IPS-18c (cell line): ENCODE data around the gene SARM1.
A peak's percentile ranks its signal among the peaks of the same experiment; 100 is the strongest.

ENCODE experiments used
- H3K4me3 ChIP-seq: 2 replicates; pipeline ENCODE4 v1.7.0; 2013; ENCODE audit warnings: low read depth, mild to moderate bottlenecking, low read length, moderate library complexity; ENCODE audit not compliant: insufficient read depth
- H3K9me3 ChIP-seq: one replicate; pipeline ENCODE4 v1.6.1; 2013; ENCODE audit warnings: mild to moderate bottlenecking, low read length, moderate library complexity; ENCODE audit not compliant: control insufficient read depth, insufficient read depth

Gene SARM1

DNA sequence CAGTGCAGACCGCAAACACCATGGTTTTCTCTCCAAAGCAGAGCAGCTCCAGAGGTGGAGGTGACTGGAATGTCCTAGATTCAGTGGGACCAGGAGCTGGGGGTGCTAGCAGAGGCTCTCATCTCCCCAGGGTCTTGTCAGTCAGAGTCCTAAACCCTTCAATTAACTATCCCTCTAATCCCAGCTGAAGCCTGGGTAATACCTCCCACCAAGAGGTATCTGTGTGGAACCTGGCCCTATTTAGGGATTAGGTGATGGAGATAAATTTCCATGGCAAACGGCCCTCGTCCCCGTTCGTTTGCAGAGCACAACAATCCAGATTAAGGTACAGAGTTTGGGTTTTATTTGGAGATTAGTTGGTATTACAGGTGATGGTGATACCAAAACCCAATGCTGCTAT is 8.3 kb upstream of the SARM1 start:
- no peaks in the 10 kb centered on the region for H3K9me3 ChIP-seq
- no peak overlapping the region for H3K4me3 ChIP-seq

DNA sequence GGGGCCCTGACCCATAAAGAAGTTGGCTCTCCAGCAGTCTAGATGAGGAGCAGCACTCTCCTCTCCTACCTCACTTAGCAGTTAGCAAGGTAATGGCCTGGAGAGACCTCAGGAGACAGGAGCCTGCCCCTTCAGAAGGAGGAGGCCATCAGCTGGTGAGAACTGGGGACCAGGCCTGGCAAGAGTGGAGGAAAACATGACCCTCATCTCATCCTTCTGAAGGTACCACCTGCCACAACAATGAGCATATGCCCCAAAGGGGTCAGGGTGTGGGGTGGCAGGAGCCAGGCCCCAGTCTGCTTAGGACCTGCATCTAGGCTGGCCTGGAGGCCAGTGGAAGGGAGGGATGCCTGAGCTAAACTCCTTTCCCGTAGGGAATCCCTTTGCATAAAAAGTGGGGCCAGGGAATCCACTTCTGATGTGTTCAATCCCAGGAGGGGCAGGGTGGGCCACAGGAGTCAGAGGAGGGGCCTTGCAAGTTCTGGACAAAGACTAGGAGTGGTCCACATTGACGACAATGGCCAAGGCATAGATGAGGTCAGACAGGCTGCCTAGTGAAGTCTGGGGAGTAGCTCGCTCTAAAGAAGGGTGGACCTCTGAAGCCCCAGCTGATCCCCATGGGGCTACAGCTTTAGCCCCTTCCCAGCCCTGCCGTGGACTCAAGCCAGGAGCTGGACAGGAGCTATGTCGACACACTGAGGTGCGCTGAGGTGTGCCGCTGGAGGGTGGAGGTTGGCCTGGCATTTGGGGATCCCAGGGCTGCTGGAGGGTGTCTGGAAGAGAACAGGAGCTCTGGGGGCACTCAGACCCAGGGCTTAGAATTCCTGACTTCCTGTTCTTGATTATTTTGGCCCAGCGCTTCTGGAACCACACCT is 7.5 kb upstream of the SARM1 start:
- no peaks in the 10 kb centered on the region for H3K9me3 ChIP-seq

DNA sequence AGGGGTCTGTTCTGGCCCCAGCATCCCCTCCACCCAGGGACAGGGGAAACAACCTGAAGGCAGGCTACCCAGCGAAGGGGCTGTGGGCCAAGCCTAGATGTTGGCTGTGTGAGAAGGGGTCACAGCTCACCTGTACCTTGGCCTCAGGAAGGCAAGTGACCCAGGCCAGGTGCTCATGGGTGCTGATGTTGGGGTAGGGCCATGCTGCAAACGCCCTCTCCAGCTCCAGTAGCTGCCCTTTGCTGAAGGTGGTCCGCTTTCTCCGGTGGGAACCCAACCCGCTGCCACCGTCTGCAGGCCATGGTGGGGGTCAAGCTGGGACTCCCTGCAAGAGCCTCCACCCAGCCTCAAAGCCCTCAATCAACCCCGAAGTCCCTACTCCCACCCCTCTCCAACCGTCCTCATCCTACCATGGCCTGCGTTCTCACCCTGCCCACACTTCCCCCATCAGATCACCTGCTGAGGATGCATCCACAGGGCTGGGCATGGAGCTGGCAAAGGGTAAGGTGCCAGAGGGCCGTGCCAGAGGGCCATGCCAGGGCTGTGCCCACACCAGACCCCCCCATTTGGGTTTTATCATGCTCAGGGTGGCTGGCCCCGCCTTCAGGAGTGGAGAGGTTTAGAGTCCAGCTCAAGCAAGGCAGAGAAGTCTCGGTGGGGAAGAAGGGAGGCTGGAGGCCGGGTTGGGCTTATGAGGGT is 6.7 kb upstream of the SARM1 start, which contains the start of gene SEBOX:
Gene SEBOX (minus strand): TSS at position 535 of the 699 bp plus-strand sequence. CDS start 48 bp downstream, at position 487.
- no peaks in the 10 kb centered on the region for H3K9me3 ChIP-seq
- no peak within 1 kb of the TSS for H3K4me3 ChIP-seq

More for the DNA sequence above, 7.5 kb upstream of the SARM1 start:
- no peak overlapping the region for H3K4me3 ChIP-seq

DNA sequence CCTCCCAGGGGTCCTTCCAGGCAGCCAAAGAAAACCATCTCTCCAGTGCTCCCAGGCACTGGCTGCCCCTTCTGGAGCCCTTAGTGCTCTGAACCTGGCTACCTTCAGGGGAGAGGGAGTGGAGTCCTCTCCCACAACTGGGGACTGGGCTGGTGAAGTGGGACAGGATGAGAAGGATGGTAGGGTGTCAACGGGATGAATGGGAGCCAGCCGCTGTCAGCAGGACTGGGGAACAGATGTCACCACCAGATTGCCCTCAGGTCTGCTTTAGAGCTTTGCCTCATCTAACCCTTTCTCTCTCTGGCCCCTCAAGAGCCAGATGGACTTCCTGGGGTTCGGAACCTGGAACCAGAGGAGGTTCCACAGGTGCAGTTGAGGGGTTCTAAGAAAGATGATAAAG is 6.0 kb upstream of the SARM1 start:
- no peak overlapping the region for H3K4me3 ChIP-seq
- H3K9me3 ChIP-seq, result no peaks in the 10 kb centered on the region

DNA sequence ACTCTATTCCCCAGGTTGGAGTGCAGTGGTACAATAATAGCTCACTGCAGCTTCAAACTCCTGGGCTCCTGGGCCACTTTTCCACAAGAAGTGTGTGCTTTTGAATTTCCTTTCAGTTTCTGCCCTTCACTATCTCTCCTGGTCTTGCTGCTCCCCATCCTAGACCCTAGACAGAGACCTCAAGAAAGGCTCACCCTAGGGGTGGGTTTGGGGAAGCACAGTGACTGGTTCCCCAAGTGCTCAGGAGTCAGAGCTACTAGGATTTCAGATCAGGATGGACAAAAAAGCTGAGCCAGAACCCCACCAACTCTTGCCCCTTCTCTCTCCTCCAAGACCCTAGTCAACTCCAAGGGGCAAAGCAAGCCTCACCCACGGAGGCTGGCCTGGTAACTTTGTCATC is 4.9 kb upstream of the SARM1 start:
- Histone ChIP-seq H3K9me3 (no peaks in the 10 kb centered on the region), H3K4me3 (no peak overlapping the region)

DNA sequence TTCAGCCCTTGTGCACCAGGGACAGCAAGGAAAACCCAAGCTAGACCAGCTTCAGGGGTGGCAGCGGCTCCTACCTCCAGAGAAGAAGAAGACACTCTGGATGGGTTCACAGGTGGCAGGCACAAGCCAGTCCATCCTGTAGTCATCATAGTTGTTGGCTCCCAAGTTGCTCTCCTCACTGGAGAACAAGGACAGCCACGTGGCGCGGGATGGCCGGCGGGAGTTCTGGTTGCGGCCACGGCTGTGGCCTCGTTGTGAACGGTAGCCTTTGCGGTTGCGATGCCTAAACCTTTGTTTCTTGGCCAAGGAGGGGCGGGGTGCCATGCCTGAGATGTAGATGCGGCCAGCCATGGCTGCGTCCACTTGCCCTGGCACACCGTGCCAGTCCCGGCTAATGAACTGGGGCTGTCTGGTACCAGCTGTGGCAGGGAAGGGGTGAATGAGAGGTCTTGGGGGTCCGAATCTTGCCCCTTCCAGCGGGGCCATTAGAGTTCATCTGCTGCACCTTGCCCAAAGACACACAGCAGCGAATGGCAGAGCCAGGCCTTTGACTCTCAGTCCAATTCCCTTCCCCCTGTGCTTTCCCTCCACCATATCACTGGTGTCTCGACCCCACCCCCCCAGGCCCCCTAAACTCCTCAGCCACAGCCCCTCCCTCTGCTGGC is 3.7 kb upstream of the SARM1 start:
- H3K9me3 ChIP-seq, result peaks cover 2% of the 10 kb centered on the region
- no peak overlapping the region for H3K4me3 ChIP-seq

DNA sequence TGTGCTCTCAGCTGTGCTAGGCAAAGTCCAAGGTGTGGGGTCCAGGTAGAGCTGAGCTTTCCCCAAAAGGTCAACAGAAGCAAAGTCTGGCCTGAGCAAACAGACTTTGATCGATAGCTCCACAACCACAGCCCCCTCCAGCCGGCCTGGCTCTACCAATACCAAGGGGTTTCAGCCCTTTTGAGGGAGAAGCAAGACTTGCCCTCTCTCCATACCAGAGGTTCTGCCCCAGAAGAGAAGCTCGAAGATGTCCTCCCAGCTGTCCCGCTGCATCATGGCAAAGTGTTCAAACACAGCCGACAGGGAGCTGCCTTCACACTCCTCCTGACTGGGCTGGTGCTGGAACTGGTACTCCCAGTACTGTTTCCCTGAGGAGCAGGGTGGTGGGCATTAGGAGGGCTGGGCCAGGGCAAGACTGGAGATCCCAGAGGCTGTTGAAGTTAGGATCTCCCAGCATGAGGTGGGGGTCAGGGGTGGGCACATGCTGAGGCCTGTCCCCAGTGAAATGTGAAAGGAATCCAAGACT is 3.1 kb upstream of the SARM1 start:
- no peak overlapping the region for H3K4me3 ChIP-seq
- peaks cover 2% of the 10 kb centered on the region for H3K9me3 ChIP-seq

DNA sequence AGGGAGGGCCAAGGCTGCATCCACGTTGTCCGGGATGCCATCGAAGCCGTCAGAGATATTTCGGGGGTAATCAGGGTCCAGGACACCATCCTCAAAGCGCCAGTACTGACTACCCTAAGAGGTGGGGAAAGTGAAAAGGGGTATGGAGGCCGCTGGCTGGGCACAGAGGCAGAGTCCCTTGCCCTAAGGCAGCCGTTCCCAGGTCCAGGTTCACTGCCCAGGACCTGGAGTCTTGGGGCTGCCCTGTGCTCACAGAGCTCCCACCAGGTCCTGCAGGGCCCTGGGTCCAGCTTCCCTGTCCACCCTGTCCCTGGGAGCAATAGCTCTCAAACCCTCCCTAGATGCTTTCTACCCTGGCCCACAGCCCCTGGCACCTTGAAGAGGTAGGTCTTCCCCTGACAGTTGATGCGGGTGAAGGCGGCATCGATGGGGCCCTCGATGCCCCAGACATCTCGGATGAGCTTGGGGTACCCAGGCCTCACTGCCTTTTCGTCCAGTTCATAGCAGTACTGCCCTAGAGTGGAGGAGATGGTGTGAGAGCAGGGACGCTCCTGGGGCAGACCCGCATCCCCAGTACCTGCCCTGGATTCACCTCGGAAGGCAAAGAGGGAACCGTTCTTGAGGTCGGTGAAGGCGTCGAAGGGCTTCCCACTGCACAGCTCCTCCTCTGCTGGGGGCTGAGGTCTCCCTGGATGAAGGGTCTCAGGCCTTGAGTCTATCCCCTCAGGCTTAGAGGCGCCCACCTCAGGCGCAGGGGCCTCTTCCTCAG is 2.4 kb upstream of the SARM1 start:
- no peak overlapping the region for H3K4me3 ChIP-seq
- H3K9me3 ChIP-seq, result peaks cover 2% of the 10 kb centered on the region

DNA sequence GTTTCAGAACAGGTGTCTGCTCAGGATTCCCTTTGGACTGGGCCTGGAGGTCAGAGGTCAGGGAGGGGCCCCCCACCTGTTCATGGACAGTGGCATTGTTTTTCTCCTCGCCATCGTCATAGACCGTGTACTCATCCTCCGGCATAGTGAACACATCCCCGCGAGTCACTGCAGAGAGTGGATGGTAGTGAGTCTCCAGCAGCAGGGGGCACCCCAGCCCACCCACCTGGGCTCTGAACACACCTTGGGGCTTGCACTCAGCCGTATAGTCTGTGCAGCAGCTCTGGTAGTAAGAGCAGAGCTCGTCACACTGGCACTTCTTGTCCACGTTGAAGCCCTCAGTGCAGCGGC is 1.8 kb upstream of the SARM1 start:
- Histone ChIP-seq H3K9me3 (peaks cover 2% of the 10 kb centered on the region), H3K4me3 (no peak overlapping the region)

DNA sequence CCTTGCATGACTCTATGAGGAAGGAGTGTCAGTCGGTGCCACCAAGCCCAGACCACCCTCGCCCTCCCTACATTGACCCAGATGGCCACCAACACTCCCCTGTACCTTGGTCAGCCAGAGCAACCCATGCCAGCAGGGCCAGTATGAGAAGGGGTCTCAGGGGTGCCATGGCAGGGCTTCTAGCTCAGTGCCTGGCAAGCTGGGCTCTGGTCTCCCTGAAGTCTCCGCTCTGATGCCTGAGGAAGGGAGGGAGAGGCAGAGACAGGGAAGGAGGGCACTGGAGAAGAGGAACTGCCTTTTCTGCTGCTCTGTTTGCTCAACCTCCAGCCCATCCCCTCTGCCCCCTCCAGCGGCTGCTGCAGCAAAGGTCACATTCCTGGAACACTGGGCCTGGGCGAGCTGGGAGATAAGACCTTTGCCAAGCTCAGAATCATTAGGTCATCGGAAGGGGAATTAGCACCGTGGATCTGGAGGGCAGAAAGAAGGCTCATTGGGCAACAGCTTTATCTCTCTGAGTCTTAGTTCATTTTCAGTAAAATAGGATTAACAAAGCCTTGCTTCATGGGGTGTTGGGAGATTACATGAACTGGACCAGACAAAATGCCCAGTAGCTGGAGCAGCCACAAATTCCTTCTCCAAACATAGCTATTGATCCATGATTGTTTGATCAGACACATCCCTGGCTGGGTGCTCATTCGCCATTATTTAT is 1.3 kb upstream of the SARM1 start, which contains the start of gene VTN:
Gene VTN (minus strand): TSS at position 273 of the 709 bp plus-strand sequence. CDS start 104 bp downstream, at position 169.
- Histone ChIP-seq H3K4me3 (peak within 1 kb of the TSS; percentile 51), H3K9me3 (peaks cover 2% of the 10 kb centered on the region)

DNA sequence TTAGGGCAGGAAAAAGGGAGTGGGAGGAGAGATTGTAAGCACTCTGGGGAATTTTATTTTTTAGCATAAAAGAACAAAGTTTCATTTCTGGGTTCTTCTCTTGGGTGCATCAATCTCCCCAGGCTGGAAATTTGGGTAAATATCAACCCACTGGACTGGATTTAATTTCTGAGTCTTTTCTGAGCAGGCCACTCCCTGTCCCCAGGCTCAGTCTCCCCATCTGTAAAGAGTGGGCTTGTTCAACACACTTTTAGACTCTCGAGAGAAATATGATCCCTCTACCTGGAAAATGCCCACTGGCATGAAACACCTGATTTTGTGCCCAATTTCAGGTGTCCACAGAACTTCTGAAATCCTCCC is 770 bp upstream of the SARM1 start:
- Histone ChIP-seq H3K9me3 (peaks cover 2% of the 10 kb centered on the region), H3K4me3 (peak overlapping the region; percentile 51)

DNA sequence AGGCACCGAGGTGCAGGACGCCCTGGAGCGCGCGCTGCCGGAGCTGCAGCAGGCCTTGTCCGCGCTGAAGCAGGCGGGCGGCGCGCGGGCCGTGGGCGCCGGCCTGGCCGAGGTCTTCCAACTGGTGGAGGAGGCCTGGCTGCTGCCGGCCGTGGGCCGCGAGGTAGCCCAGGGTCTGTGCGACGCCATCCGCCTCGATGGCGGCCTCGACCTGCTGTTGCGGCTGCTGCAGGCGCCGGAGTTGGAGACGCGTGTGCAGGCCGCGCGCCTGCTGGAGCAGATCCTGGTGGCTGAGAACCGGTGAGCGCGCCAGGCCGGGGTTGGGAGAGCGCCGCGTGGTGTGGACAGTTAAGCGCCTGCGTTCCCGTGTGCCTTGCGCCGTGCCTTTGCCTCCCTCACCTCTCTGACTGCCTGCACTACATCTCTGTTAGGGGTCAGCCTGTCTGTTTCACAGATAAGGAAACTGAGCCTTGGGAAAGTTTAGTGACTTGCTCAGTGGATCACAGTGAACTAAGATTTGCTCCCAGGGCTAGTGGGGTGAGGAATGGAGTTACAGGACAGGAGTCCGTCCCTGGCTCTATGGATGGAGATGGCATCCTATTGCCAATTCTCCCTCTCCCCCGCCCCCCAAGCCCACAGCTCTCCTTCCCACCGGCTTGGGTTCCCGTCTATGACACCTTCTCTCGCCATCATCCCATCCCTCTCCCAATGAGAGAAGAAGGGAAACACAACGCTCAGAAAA is 880 bp downstream of the SARM1 start:
- Histone ChIP-seq H3K4me3 (peak overlapping the region; percentile 70), H3K9me3 (peaks cover 2% of the 10 kb centered on the region)

DNA sequence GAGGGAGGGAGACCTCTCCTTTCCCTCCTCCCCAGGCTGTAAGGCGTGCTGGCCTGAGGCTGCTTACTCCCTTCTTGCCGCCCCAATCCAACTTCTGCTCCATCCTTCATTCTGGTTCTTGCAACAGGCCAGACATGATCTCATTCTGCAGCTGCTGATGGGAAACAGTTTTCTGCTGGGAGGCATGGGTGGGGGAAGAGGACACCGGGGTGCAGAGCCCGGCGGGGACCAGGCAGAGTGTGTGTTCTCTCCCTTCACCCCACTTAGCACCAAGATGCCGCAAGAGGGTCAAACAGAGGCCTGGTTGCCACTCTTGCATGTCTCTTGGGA is 1.4 kb downstream of the SARM1 start:
- H3K4me3 ChIP-seq, result peak overlapping the region; percentile 70; the same call in 1 of the 2 replicates
- peaks cover 2% of the 10 kb centered on the region for H3K9me3 ChIP-seq

DNA sequence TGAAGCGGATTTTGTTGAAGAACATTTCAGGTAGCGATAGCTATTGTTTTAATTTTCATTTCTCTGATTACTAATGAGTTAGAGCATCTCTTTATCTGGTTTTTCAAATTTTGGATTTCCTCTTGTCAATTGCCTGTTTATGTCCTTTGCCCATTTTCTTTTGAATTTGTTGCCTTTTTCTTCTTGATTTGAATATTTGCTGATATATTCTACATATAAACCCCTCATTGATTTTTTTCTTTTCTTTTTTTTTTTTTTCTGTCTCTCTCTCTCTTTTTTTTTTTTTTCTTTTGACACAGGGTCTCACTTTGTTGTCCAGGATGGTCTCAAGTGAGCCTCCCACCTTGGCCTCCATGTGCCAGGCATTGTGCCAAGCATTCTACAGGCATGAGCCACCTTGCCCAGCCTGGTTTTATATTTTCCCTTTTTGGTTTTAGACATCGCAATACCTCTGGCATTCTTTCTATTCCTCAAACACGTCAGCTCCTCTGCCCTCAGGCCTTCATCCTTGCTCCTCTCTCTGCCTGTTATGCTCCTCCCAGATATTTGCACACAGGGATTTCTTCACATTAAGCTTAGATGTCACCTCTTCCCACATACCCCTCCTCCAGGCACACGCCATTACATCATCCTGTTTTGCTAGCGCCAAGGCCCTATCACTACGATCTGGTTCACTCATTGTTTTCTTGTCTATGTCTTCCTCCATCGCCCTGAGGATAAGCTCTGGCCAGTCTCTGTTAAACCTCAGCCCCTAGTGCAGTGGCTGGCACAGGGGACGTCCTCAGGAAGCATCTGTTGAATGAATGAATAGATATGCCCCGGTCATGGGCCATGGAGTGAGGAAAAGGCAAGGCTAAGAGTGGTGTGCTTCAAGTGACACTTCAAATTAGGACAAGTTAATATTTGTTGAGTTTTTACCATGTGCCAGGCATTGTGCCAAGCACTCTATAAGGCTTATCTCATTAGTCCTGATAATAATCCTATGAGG is 8.6 kb downstream of the SARM1 start:
- no peaks in the 10 kb centered on the region for H3K9me3 ChIP-seq
- H3K4me3 ChIP-seq, result no peak overlapping the region
